Upper lobe of right lung (tissue), 1 donor: ENCODE data around the gene DUSP14. TPM values are rescaled to one million over a fixed set of nuclear protein-coding genes. Genes with fewer than 3 reads are reported as not detected.

ENCODE experiments used
- ATAC-seq: fragments of 200-7000 bp; cut with Tn5 transposase; one replicate; pipeline ENCODE4 v1.9.1; 2020; ENCODE audit warnings: mild to moderate bottlenecking, moderate library complexity
- DNase-seq: peaks from one replicate; pipeline ENCODE4 v3.0.0-alpha.2; 2020
- H3K27ac ChIP-seq: fragments of 200-600 bp; one replicate; pipeline ENCODE4 v1.8.0; 2022
- H3K27me3 ChIP-seq: fragments of 200-600 bp; one replicate; pipeline ENCODE4 v1.8.0; 2022; ENCODE audit warnings: mild to moderate bottlenecking
- H3K36me3 ChIP-seq: fragments of 200-600 bp; one replicate; pipeline ENCODE4 v1.8.0; 2022
- H3K4me1 ChIP-seq: fragments of 200-600 bp; one replicate; pipeline ENCODE4 v1.8.0; 2022
- H3K4me3 ChIP-seq: fragments of 200-600 bp; one replicate; pipeline ENCODE4 v1.8.0; 2022; ENCODE audit warnings: mild to moderate bottlenecking
- H3K9me3 ChIP-seq: fragments of 200-600 bp; one replicate; pipeline ENCODE4 v1.8.0; 2022
- CTCF ChIP-seq: fragments of 200-600 bp; IDR thresholded peaks from one replicate; pipeline ENCODE4 v1.8.0; 2022; ENCODE audit warnings: antibody characterized with exemption
- intact Hi-C: fragments of 100-400 bp; cut with DNase I; formaldehyde crosslinking; loops from one replicate; pipeline ENCODE4 v1.11.0; 2022
- total RNA-seq: library from RNA; stranded (reverse); fragmentation: NEBNext Ultra II Directional; extraction: Animal tissue kit (Norgen Biotek cat#: 25700); gene quantifications from one replicate; pipeline ENCODE4 v1.2.1, GENCODE V29; 2021
- donor health status: DM: no; HTN: yes; CAD: no; lungs with severe emphysema.

The DUSP14 gene
- total RNA-seq, 1 donor from 2014 or later: 9.0 TPM

DNA sequence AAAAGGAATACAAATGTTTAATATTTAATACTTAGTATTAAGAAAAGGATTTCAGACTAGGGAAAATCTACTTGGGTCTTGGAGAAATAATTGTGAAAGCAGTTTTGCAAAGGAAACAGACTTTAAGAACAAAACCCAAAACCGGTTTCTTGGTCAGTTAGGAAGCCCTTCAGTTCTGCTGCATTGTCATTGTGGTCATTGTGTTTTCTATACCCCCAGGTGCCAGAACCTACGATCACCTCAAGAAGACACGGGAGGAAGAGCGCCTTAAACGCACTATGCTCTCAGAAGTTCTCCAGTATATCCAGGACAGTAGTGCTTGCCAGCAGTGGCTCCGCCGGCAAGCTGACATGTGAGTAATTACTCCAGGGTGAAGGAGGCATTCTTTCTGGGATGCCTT, 19.5 kb upstream of the DUSP14 start:
- no peak for ATAC-seq
- H3K27me3 ChIP-seq: no peaks in the 10 kb centered on the region
- no peak overlapping the region for H3K27ac ChIP-seq
- TF ChIP-seq CTCF: no peak
- no peak for DNase-seq
- H3K4me1 ChIP-seq: no peaks in the 10 kb centered on the region
- peaks cover 93% of the 10 kb centered on the region for H3K36me3 ChIP-seq
- H3K4me3 ChIP-seq: no peak overlapping the region
- H3K9me3 ChIP-seq: no peaks in the 10 kb centered on the region
- intact Hi-C loops: no loop called here

DNA sequence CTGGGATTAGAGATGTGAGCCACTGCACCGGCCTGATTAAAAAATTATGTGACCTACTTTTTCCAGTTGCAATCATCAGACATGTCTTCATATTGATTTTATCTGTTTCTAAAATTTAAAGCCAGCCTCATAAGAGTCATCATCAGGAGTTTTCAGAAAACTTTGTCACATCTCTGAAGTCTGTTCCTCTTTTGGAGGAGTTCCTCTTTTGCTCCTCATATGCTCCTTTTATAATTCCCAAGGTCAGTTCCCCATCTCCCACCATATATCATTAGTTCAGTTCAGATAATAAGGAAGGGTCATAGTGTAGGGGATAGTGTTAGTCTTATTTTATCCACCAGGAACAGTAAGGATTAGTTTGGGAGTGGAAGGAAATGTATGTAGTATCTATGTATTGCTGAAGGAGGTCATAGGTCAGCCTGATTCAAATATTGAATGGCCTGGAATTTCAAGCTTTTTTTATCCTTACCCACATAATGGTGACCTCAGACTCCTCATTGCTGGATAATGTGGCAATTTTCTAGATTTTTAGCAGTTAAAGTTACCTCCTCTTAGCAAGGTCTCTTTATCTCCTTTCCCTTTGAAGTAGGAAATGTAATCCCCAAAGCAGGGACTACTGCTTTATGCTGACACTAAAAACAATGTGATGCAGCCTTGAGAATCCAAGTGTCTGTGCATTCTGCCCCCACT, 13.8 kb upstream of the DUSP14 start:
- no peak for DNase-seq
- intact Hi-C loops: no loop called here
- Histone ChIP-seq H3K4me1 (no peaks in the 10 kb centered on the region), H3K9me3 (no peaks in the 10 kb centered on the region), H3K4me3 (no peak overlapping the region), H3K36me3 (peaks cover 75% of the 10 kb centered on the region), H3K27ac (no peak overlapping the region), H3K27me3 (no peaks in the 10 kb centered on the region)
- ATAC-seq: peak; percentile 65
- no peak for TF ChIP-seq CTCF

DNA sequence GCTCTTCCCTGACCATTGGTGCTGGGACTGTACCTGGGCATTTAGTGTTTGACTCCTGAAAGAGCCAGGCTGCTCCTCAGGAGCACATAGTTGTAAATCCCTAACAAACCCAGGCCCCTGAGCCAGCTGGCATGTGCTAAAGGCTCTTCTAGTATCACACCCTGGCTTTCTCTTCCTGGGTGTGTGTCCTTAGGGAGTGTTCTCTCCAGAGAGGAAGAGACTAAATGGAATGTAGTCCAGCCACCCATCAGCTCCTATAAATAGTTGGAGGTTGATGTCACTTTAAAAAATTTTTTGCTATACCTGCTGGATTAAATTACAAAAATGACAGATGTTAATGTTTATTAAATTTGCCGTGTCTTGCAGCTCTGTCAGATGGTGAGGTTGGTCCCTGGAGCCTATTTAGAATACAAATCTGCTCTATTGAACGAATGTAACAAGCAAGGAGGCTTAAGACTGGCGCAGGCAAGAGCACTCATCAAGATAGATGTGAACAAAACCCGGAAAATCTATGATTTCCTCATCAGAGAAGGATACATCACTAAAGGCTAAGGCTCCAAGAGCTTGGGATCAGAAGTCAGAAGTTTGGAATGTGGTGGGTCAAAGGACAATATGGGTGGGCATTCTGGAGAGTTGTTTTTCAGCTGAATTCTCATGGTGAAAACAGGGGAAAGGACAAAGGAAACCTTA, 13.1 kb upstream of the DUSP14 start:
- H3K27me3 ChIP-seq: no peaks in the 10 kb centered on the region
- ATAC-seq: peak; percentile 81
- peaks cover 68% of the 10 kb centered on the region for H3K36me3 ChIP-seq
- intact Hi-C loops: no loop called here
- H3K4me1 ChIP-seq: no peaks in the 10 kb centered on the region
- no peak for DNase-seq
- no peaks in the 10 kb centered on the region for H3K9me3 ChIP-seq
- H3K4me3 ChIP-seq: no peak overlapping the region
- no peak for TF ChIP-seq CTCF
- H3K27ac ChIP-seq: no peak overlapping the region

DNA sequence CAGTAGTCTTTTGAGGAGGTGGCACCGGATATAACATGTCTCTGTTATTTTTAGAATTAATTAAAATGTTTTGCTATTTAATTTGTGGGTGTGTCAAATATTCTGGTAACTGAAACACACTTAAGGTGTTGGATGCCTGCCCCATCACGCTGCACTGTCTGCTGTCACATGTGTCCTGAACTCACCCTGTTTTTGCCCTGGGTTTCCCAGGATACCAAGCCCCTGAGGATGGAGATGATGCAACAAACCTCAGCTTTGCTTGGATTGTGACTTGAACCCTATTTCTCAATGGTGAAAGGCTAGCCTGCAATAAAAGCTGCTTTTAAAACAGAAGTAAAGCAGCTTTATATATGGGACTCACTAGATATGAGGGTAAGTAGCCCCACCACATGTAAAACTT, 11.5 kb upstream of the DUSP14 start:
- H3K36me3 ChIP-seq: peaks cover 52% of the 10 kb centered on the region

GRCh38 chr17:37479025-37479424, 10.7 kb upstream of the DUSP14 start:
- Histone ChIP-seq H3K9me3 (no peaks in the 10 kb centered on the region), H3K4me3 (no peak overlapping the region), H3K27me3 (no peaks in the 10 kb centered on the region), H3K4me1 (peaks cover 5% of the 10 kb centered on the region), H3K27ac (no peak overlapping the region), H3K36me3 (peaks cover 44% of the 10 kb centered on the region)
- DNase-seq (no peak), ATAC-seq (no peak)
- intact Hi-C loops: no loop called here
- no peak for TF ChIP-seq CTCF

More for the DNA sequence above, 11.5 kb upstream of the DUSP14 start:
- DNase-seq: no peak
- Histone ChIP-seq H3K27ac (no peak overlapping the region), H3K4me3 (no peak overlapping the region), H3K9me3 (no peaks in the 10 kb centered on the region), H3K4me1 (no peaks in the 10 kb centered on the region), H3K27me3 (no peaks in the 10 kb centered on the region)
- intact Hi-C loops: no loop called here
- ATAC-seq: no peak
- no peak for TF ChIP-seq CTCF
